K562 (cell line): Measurements from ENCODE around the gene ACER1. TPM values are rescaled to one million over a fixed set of nuclear protein-coding genes. Genes with fewer than 3 reads are reported as not detected.

Source experiments
- ATAC-seq: fragments of 200-7000 bp; cut with Tn5 transposase; 3 replicates; pipeline ENCODE4 v1.9.1; 2020; ENCODE audit warnings: moderate library complexity
- BruUV-seq: library from RNA; stranded (reverse); fragments of 400-500 nt; replicated peaks from 2 replicates; lab custom pipeline; 2021; lab: Mats Ljungman, UMichigan
- CTCF ChIA-PET: fragments of 300-600 bp; formaldehyde crosslinking; extraction: SDS; loops from one replicate; lab custom pipeline; 2021; ENCODE audit warnings: low intra/inter-chr PET ratio; lab: Yijun Ruan, JAX
- POLR2A ChIA-PET: fragments of 300-600, 350-650 bp; sonication (Branson Sonifier 250); formaldehyde crosslinking; extraction: SDS; loops from one replicate; lab custom pipeline; 2021; ENCODE audit warnings: antibody characterized with exemption, inconsistent platforms; lab: Yijun Ruan, JAX
- DNase-seq, 4 experiments: peaks; one replicate each; pipeline versions ENCODE4 v3.0.0 to v3.0.0-alpha.2; 2011 to 2018; ENCODE audit warnings: low spot score in 3 of 4, mixed read lengths in 3 of 4; ENCODE audit errors: extremely low read depth in 1 of 4
- FAIRE-seq: peaks from 2 replicates; lab custom pipeline; 2011; peaks lifted over from hg19 to GRCh38; lab: Jason Lieb, UNC
- H2AFZ ChIP-seq: 2 replicates; pipeline ENCODE4 v1.6.0; 2011; ENCODE audit warnings: low read depth, low read length, control low read depth, inconsistent platforms
- H3K27ac ChIP-seq: fragments of 200-600 bp; 3 replicates; pipeline ENCODE4 v1.8.0; 2011; ENCODE audit warnings: low read depth, mild to moderate bottlenecking, control low read depth, inconsistent platforms, low read length, moderate library complexity, mixed read lengths; ENCODE audit errors: extremely low read depth
- H3K27me3 ChIP-seq, 2 experiments: fragments of 300-600 bp in 1 of 2; 2 replicates in 1 of 2; 3 replicates in 1 of 2; pipeline versions ENCODE4 v1.6.0 to v1.8.0; 2011; ENCODE audit warnings: inconsistent platforms in 2 of 2, low read length in 2 of 2, mild to moderate bottlenecking in 1 of 2, mixed read lengths in 1 of 2, moderate library complexity in 1 of 2; ENCODE audit not compliant: control insufficient read depth in 2 of 2, insufficient read depth in 2 of 2
- H3K36me3 ChIP-seq: fragments of 300-600 bp; 3 replicates; pipeline ENCODE4 v1.8.0; 2011; ENCODE audit warnings: mild to moderate bottlenecking, low read length, inconsistent platforms; ENCODE audit not compliant: control insufficient read depth, insufficient read depth
- H3K4me1 ChIP-seq, 2 experiments: fragments of 200-600 bp in 1 of 2; replicated peaks in 1 of 2; 2 replicates in 1 of 2; 3 replicates in 1 of 2; pipeline versions ENCODE4 v1.5.1 to v1.8.0; 2011; ENCODE audit warnings: inconsistent platforms in 2 of 2, low read length in 2 of 2, mild to moderate bottlenecking in 1 of 2, mixed read lengths in 1 of 2, moderate library complexity in 1 of 2; ENCODE audit not compliant: control insufficient read depth in 2 of 2, insufficient read depth in 2 of 2
- H3K4me2 ChIP-seq: 2 replicates; pipeline ENCODE4 v1.6.1; 2011; ENCODE audit warnings: low read length, control low read depth, inconsistent platforms, mixed read lengths; ENCODE audit not compliant: insufficient read depth
- H3K4me3 ChIP-seq: fragments of 200-600 bp; sonication (generic), shearing (Covaris generic); 2 replicates; pipeline ENCODE4 v1.5.1; 2016; ENCODE audit warnings: control low read depth, inconsistent platforms
- H3K79me2 ChIP-seq: fragments of 200-600 bp; 3 replicates; pipeline ENCODE4 v1.8.0; 2011; ENCODE audit warnings: low read length, inconsistent platforms; ENCODE audit not compliant: control insufficient read depth, insufficient read depth
- H3K9ac ChIP-seq, 2 experiments: 2 replicates each; pipeline versions ENCODE4 v1.6.0 to v1.6.1; 2011; ENCODE audit warnings: low read depth in 2 of 2, low read length in 2 of 2, control low read depth in 1 of 2, inconsistent platforms in 1 of 2, mild to moderate bottlenecking in 1 of 2, mixed read lengths in 1 of 2; ENCODE audit not compliant: insufficient read depth in 1 of 2
- H3K9me1 ChIP-seq: one replicate; pipeline ENCODE4 v1.6.0; 2011; ENCODE audit warnings: inconsistent platforms, mild to moderate bottlenecking, low read length, moderate library complexity; ENCODE audit not compliant: control insufficient read depth, insufficient read depth
- H3K9me3 ChIP-seq: replicated peaks from 2 replicates; pipeline ENCODE4 v1.5.1; 2011; ENCODE audit warnings: low read depth, low read length, inconsistent platforms; ENCODE audit not compliant: control insufficient read depth, insufficient read depth
- H4K20me1 ChIP-seq: replicated peaks from 2 replicates; pipeline ENCODE4 v1.6.1; 2011; ENCODE audit warnings: low read length, inconsistent platforms, mixed read lengths; ENCODE audit not compliant: control insufficient read depth, insufficient read depth
- ATF1 ChIP-seq, 2 experiments: fragments of 450-650 bp in 1 of 2; IDR thresholded peaks; 2 replicates each; pipeline ENCODE4 v1.6.1; 2016; ENCODE audit warnings: missing compliant biosample characterization in 1 of 2, missing genetic modification characterization in 1 of 2
- CBFA2T3 ChIP-seq: fragments of 450-650 bp; IDR thresholded peaks from 2 replicates; pipeline ENCODE4 v1.6.1; 2017
- DPF2 ChIP-seq: fragments of 450-650 bp; IDR thresholded peaks from 2 replicates; pipeline ENCODE4 v1.6.1; 2016
- EP400 ChIP-seq: fragments of 450-650 bp; IDR thresholded peaks from 2 replicates; pipeline ENCODE4 v1.6.1; 2017; ENCODE audit warnings: antibody characterized with exemption, mild to moderate bottlenecking, moderate library complexity
- GATA2 ChIP-seq: sonication (generic); formaldehyde crosslinking; IDR thresholded peaks from 2 replicates; pipeline ENCODE4 v1.4.0; 2020; ENCODE audit warnings: mild to moderate bottlenecking, missing genetic modification reagents
- MTA2 ChIP-seq: fragments of 450-650 bp; IDR thresholded peaks from 2 replicates; pipeline ENCODE4 v1.6.1; 2016; ENCODE audit warnings: low read depth
- MYC ChIP-seq, 2 experiments: fragments of 250-450 bp in 1 of 2; sonication (Bioruptor Pico) in 1 of 2; IDR thresholded peaks; 2 replicates each; pipeline versions ENCODE4 v1.5.1 to v1.6.1; 2012 to 2021; ENCODE audit warnings: low read depth in 2 of 2, borderline replicate concordance in 1 of 2, improper control_type of control experiment in 1 of 2, low read length in 1 of 2, mild to moderate bottlenecking in 1 of 2, moderate library complexity in 1 of 2
- POLR2A ChIP-seq: fragments of 450-650 bp; conservative IDR thresholded peaks from 2 replicates; pipeline ENCODE4 v1.6.1; 2016
- SAFB ChIP-seq: fragments of 200-400 bp; formaldehyde crosslinking; IDR thresholded peaks from 2 replicates; pipeline ENCODE4 v1.6.1; 2017; ENCODE audit warnings: low read depth, low read length, borderline replicate concordance
- SIN3A ChIP-seq, 2 experiments: fragments of 150-350 bp in 1 of 2; IDR thresholded peaks; 2 replicates each; pipeline ENCODE4 v1.6.1; 2011 to 2016; ENCODE audit warnings: borderline replicate concordance in 2 of 2, low read depth in 2 of 2, low read length in 2 of 2, mild to moderate bottlenecking in 2 of 2, moderate library complexity in 2 of 2; ENCODE audit not compliant: control insufficient read depth in 1 of 2
- ZKSCAN1 ChIP-seq: fragments of 150-350 bp; IDR thresholded peaks from 2 replicates; pipeline ENCODE4 v1.6.1; 2016; ENCODE audit warnings: low read depth, low read length
- ZNF134 ChIP-seq: fragments of 250-450 bp; sonication (Bioruptor Pico); conservative IDR thresholded peaks from 2 replicates; pipeline ENCODE4 v1.4.0; 2020
- ZNF445 ChIP-seq: fragments of 250-450 bp; sonication (Bioruptor Pico); IDR thresholded peaks from 2 replicates; pipeline ENCODE4 v1.4.0; 2020; ENCODE audit warnings: low read depth, mild to moderate bottlenecking, moderate library complexity
- ZNF79 ChIP-seq: fragments of 250-450 bp; sonication (Bioruptor Pico); IDR thresholded peaks from 2 replicates; pipeline ENCODE4 v1.4.0; 2020; ENCODE audit warnings: low read depth, mild to moderate bottlenecking, moderate library complexity
- WGBS: fragments of 100-300 bp; shearing (Covaris generic); methylation state at CpG from one replicate; pipeline ENCODE4 v1.1.6; 2016; ENCODE audit warnings: low coverage, mixed read lengths; ENCODE audit not compliant: insufficient coverage; ENCODE audit errors: missing lambda C conversion rate; 5-methylcytosine and 5-hydroxymethylcytosine counted together
- in situ Hi-C: fragments of 300-500 bp; cut with MboI; formaldehyde crosslinking; loops from 4 replicates; pipeline ENCODE4 v1.15.0; 2018; ENCODE audit warnings: inconsistent platforms, mixed read lengths
- intact Hi-C: fragments of 100-400 bp; cut with micrococcal nuclease; formaldehyde crosslinking; loops from 2 replicates; pipeline ENCODE4 v1.14.2; 2022
- polyA plus RNA-seq, 8 experiments: library from polyadenylated mRNA; depleted of rRNA in 4 of 8; stranded (reverse) in 5 of 8; unstranded in 3 of 8; fragments of >200 nt; fragmentation: Nextera tagmentation in 2 of 8; fragmentation: Illumina TruSeq in 1 of 8; extraction: Ambion mirVana in 2 of 8; extraction: Trizol in 1 of 8; gene quantifications; 2 replicates each; pipeline versions ENCODE4 v1.2.1 to v1.2.3, GENCODE V29; 2011 to 2014; ENCODE audit warnings: inconsistent platforms in 1 of 8, missing spikeins in 1 of 8
- total RNA-seq, 7 experiments: library from RNA; depleted of rRNA in 6 of 7; stranded (reverse); fragments of >200 nt in 6 of 7; fragmentation: Illumina TruSeq in 2 of 7; extraction: Trizol in 2 of 7; gene quantifications; 2 replicates each; pipeline versions ENCODE4 v1.2.1 to v1.2.3, GENCODE V29; 2011 to 2021; ENCODE audit warnings: low replicate concordance in 1 of 7
- TF ChIP-seq, protein P1 (sequence below): sonication (generic); formaldehyde crosslinking; IDR thresholded peaks from 2 replicates; pipeline ENCODE4 v1.9.0; 2022; ENCODE audit warnings: mild to moderate bottlenecking, missing genetic modification reagents
- TF ChIP-seq, protein P2 (sequence below): sonication (generic); formaldehyde crosslinking; IDR thresholded peaks from 2 replicates; pipeline ENCODE4 v1.8.0; 2022; ENCODE audit warnings: mild to moderate bottlenecking, low read depth, missing genetic modification reagents
- TF ChIP-seq, protein P3 (sequence below): fragments of 150-350 bp; conservative IDR thresholded peaks from 2 replicates; pipeline ENCODE4 v1.6.1; 2014; ENCODE audit warnings: low read length

ACER1 gene
- total and polyA plus RNA-seq, 9 of the 15 experiments (the other 6 are each of a cell fraction or from before 2014, with no cell fraction given): not detected

DNA sequence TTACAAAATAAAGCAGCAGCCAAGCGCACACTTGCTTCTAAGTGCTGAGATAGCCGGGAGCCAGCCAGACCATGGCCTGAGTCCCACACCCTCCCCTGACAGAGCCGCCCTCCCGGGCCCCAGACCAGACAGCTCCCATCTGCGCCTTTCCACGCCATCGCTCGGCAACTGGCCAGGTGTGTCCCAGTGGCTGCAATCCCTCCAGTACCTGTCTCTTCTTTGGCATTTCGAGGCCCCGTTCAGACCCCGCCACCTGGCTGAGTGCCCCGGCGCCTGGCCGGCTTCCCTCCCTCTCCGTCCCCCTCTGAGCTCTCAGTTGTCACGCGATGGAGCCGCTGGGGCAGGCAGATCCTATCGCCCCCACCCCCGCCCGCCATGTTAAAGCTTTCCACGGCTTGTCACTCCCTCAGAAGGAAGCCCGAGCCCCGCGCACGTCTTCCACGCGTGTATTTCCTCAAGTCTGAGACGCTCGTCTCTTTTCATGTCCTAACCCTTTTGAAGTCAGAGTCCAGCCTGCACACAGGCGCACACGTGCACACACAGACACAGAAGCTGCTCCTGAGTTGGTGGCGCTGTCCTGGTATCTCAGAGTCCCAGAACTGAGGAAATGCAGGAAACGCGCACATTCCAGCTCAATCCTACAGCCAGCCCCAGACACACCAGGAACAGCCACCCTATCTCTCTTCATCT lies 61.5 kb downstream of the ACER1 start:
- Histone ChIP-seq H3K9ac (peak overlapping the region; percentile 33 to 91), H3K27me3 (no peaks in the 10 kb centered on the region), H2AFZ (peak overlapping the region; percentile 44), H3K79me2 (peaks cover 95% of the 10 kb centered on the region), H3K9me1 (peaks cover 5% of the 10 kb centered on the region), H4K20me1 (peaks cover 31% of the 10 kb centered on the region; the same call in 1 of the 2 replicates), H3K9me3 (no peaks in the 10 kb centered on the region), H3K36me3 (peaks cover 57% of the 10 kb centered on the region), H3K4me2 (peak overlapping the region; percentile 71), H3K27ac (peak overlapping the region; percentile 63), H3K4me1 (peaks cover 61 to 78% of the 10 kb centered on the region in 2 experiments), H3K4me3 (peak overlapping the region; percentile 21; the same call in 1 of the 2 replicates)
- intact Hi-C loops: no loop called here
- CTCF ChIA-PET: no interaction called here
- peak; percentile 71 for ATAC-seq
- no TSS peak for BruUV-seq
- FAIRE-seq: peak; percentile 52
- under 1% methylated on average over 27 of the region's 35 CpGs for WGBS
- in situ Hi-C loops: no loop called here
- DNase-seq: peak; percentile 72 to 79 (median 74)
- POLR2A ChIA-PET: interaction anchor here (0.6 to 1.5 kb wide), 7 partner anchors 11 to 1601 kb away, joined by 3 to 6 read pairs (median 4); partner anchors contain the start of gene CLPP
- peak; percentile 40; the same call in 1 of the 2 replicates for TF ChIP-seq DPF2
- TF ChIP-seq ZNF445 (CRISPR knock-in tag): no peak
- peak; percentile 36; the same call in 1 of the 2 replicates for TF ChIP-seq EP400
- TF ChIP-seq MTA2: no peak
- TF ChIP-seq SIN3A (IDR thresholded peaks at IDR 0.05; ENCODE audit: borderline replicate concordance in 2 of 2, control insufficient read depth in 1 of 2, low read depth in 2 of 2, low read length in 2 of 2): 0 out of 4 replicates have a peak, but pooled peaks of 1 of the 2 experiments have one; percentile 3
- TF ChIP-seq ZKSCAN1: 0 out of 2 replicates have a peak, but pooled peaks have one; percentile 40
- TF ChIP-seq POLR2A: peak; percentile 33; the same call in 1 of the 2 replicates
- peak; percentile 7; the same call in 1 of the 2 replicates for TF ChIP-seq CBFA2T3
- no peak for TF ChIP-seq ZNF79 (CRISPR knock-in tag)
- peak; percentile 29; the same call in 1 of the 2 replicates for TF ChIP-seq SAFB
- TF ChIP-seq ZNF134 (CRISPR knock-in tag): no peak
- TF ChIP-seq, protein P1, sequence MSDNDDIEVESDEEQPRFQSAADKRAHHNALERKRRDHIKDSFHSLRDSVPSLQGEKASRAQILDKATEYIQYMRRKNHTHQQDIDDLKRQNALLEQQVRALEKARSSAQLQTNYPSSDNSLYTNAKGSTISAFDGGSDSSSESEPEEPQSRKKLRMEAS (CRISPR knock-in tag): peak; percentile 44; the same call in 1 of the 2 replicates
- TF ChIP-seq, protein P2, sequence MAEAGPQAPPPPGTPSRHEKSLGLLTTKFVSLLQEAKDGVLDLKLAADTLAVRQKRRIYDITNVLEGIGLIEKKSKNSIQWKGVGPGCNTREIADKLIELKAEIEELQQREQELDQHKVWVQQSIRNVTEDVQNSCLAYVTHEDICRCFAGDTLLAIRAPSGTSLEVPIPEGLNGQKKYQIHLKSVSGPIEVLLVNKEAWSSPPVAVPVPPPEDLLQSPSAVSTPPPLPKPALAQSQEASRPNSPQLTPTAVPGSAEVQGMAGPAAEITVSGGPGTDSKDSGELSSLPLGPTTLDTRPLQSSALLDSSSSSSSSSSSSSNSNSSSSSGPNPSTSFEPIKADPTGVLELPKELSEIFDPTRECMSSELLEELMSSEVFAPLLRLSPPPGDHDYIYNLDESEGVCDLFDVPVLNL (CRISPR knock-in tag): no peak
- TF ChIP-seq ATF1 (CRISPR knock-in tag; IDR thresholded peaks at IDR 0.05): no peak
- peak; percentile 34 for TF ChIP-seq ATF1 (tag; IDR thresholded peaks at IDR 0.05)
- TF ChIP-seq GATA2: peak; percentile 55
- TF ChIP-seq MYC (IDR thresholded peaks at IDR 0.05; ENCODE audit: low read depth, low read length): no peak
- TF ChIP-seq MYC (CRISPR knock-in tag; IDR thresholded peaks at IDR 0.05; ENCODE audit: borderline replicate concordance, low read depth): peak; percentile 45; the same call in 1 of the 2 replicates
- TF ChIP-seq, protein P3, sequence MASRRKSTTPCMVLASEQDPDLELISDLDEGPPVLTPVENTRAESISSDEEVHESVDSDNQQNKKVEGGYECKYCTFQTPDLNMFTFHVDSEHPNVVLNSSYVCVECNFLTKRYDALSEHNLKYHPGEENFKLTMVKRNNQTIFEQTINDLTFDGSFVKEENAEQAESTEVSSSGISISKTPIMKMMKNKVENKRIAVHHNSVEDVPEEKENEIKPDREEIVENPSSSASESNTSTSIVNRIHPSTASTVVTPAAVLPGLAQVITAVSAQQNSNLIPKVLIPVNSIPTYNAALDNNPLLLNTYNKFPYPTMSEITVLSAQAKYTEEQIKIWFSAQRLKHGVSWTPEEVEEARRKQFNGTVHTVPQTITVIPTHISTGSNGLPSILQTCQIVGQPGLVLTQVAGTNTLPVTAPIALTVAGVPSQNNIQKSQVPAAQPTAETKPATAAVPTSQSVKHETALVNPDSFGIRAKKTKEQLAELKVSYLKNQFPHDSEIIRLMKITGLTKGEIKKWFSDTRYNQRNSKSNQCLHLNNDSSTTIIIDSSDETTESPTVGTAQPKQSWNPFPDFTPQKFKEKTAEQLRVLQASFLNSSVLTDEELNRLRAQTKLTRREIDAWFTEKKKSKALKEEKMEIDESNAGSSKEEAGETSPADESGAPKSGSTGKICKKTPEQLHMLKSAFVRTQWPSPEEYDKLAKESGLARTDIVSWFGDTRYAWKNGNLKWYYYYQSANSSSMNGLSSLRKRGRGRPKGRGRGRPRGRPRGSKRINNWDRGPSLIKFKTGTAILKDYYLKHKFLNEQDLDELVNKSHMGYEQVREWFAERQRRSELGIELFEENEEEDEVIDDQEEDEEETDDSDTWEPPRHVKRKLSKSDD: no peak
